PFSK-1 (cell line): ENCODE data around the gene NR3C2.

Source experiments
- POLR2AphosphoS5 ChIP-seq: IDR thresholded peaks from 2 replicates; pipeline ENCODE4 v1.6.1; 2012; ENCODE audit warnings: low read depth, mild to moderate bottlenecking, control low read depth, low read length, moderate library complexity
- REST ChIP-seq, 2 experiments: IDR thresholded peaks; 2 replicates each; pipeline versions ENCODE4 v1.6.1 to v1.8.0; 2011 to 2012; ENCODE audit warnings: low read depth in 2 of 2, low read length in 2 of 2, control low read depth in 1 of 2, inconsistent platforms in 1 of 2, mild to moderate bottlenecking in 1 of 2, moderate library complexity in 1 of 2; ENCODE audit not compliant: insufficient read depth in 1 of 2
- SIN3A ChIP-seq: IDR thresholded peaks from 2 replicates; pipeline ENCODE4 v1.6.1; 2012; ENCODE audit warnings: mild to moderate bottlenecking, low read length, moderate library complexity, borderline replicate concordance; ENCODE audit not compliant: insufficient read depth
- TAF1 ChIP-seq: IDR thresholded peaks from 2 replicates; pipeline ENCODE4 v1.6.1; 2012; ENCODE audit warnings: low read length, control low read depth, borderline replicate concordance; ENCODE audit not compliant: insufficient read depth

GRCh38 chr4:148278310-148278709 lies 163.9 kb downstream of the NR3C2 start:
- TF ChIP-seq TAF1 (no peak), REST (IDR thresholded peaks at IDR 0.05; ENCODE audit: insufficient read depth in 1 of 2, low read depth in 2 of 2, low read length in 2 of 2) (no peak), POLR2AphosphoS5 (no peak), SIN3A (no peak)
